Measurements from ENCODE around the gene SUN1. TPM values are rescaled to one million over a fixed set of nuclear protein-coding genes. Genes with fewer than 3 reads are reported as not detected.
A peak's percentile ranks its signal among the peaks of the same experiment; 100 is the strongest.

The SUN1 gene
- total and polyA plus RNA-seq, 2 donors (not counting 1 experiment from before 2014, with no cell fraction given), result 185 to 220 TPM

GRCh38 chr7:816300-816750 is 16.0 kb upstream of the SUN1 start:
- H3K79me2 ChIP-seq (ENCODE audit: control insufficient read depth, insufficient read depth, low read length), result peaks cover 46% of the 10 kb centered on the region
- no peaks in the 10 kb centered on the region for H3K36me3 ChIP-seq (ENCODE audit: control insufficient read depth, insufficient read depth, low read length)
- no peak for TF ChIP-seq EZH2 (IDR thresholded peaks at IDR 0.05; ENCODE audit: low read length, missing control alignments)
- no peak for TF ChIP-seq CTCF (conservative IDR thresholded peaks at IDR 0.05 in 1 of 2, IDR thresholded peaks at IDR 0.05 in 1 of 2; ENCODE audit: low read depth in 1 of 2, low read length in 2 of 2)
- H2AFZ ChIP-seq (ENCODE audit: low read length), result no peak overlapping the region
- H3K4me2 ChIP-seq (ENCODE audit: extremely low read depth, insufficient read depth, low read length), result no peak overlapping the region
- H3K9ac ChIP-seq (ENCODE audit: insufficient read depth, low read length), result peak overlapping the region; percentile 85
- no peaks in the 10 kb centered on the region for H3K9me3 ChIP-seq (ENCODE audit: control insufficient read depth, insufficient read depth, low read depth, low read length)
- H3K27me3 ChIP-seq (ENCODE audit: control insufficient read depth, insufficient read depth, low read length), result no peaks in the 10 kb centered on the region
- H3K4me3 ChIP-seq (replicated peaks in 1 of 4; ENCODE audit: control extremely low read depth in 1 of 4, insufficient read depth in 1 of 4, low read depth in 3 of 4, low read length in 4 of 4), result peak overlapping the region in 2 of 4 experiments; percentile 57
- peaks cover 3% of the 10 kb centered on the region for H4K20me1 ChIP-seq (ENCODE audit: control insufficient read depth, extremely low read depth, insufficient read depth, low read length)
- H3K4me1 ChIP-seq (ENCODE audit: control insufficient read depth, extremely low read depth, insufficient read depth, low read length), result peaks cover 22% of the 10 kb centered on the region
- H3K27ac ChIP-seq (ENCODE audit: insufficient read depth, low read length), result no peak overlapping the region
- peak; percentile 97 for DNase-seq (ENCODE audit: low read depth in 2 of 2)

GRCh38 chr7:816751-817671 is 15.3 kb upstream of the SUN1 start:
- H2AFZ ChIP-seq (ENCODE audit: low read length), result no peak overlapping the region
- H3K9me3 ChIP-seq (ENCODE audit: control insufficient read depth, insufficient read depth, low read depth, low read length), result no peaks in the 10 kb centered on the region
- peak overlapping the region; percentile 67 for H3K4me2 ChIP-seq (ENCODE audit: extremely low read depth, insufficient read depth, low read length)
- peaks cover 53% of the 10 kb centered on the region for H3K79me2 ChIP-seq (ENCODE audit: control insufficient read depth, insufficient read depth, low read length)
- no peaks in the 10 kb centered on the region for H3K27me3 ChIP-seq (ENCODE audit: control insufficient read depth, insufficient read depth, low read length)
- peak in 1 of 2 donors; percentile 47 for DNase-seq (ENCODE audit: low read depth in 2 of 2)
- peaks cover 18% of the 10 kb centered on the region for H3K4me1 ChIP-seq (ENCODE audit: control insufficient read depth, extremely low read depth, insufficient read depth, low read length)
- H3K36me3 ChIP-seq (ENCODE audit: control insufficient read depth, insufficient read depth, low read length), result no peaks in the 10 kb centered on the region
- H3K4me3 ChIP-seq (replicated peaks in 1 of 4; ENCODE audit: control extremely low read depth in 1 of 4, insufficient read depth in 1 of 4, low read depth in 3 of 4, low read length in 4 of 4), result peak overlapping the region; percentile 75 to 87 (median 80)
- H3K27ac ChIP-seq (ENCODE audit: insufficient read depth, low read length), result peak overlapping the region; percentile 79
- TF ChIP-seq EZH2 (IDR thresholded peaks at IDR 0.05; ENCODE audit: low read length, missing control alignments), result no peak
- no peak for TF ChIP-seq CTCF (conservative IDR thresholded peaks at IDR 0.05 in 1 of 2, IDR thresholded peaks at IDR 0.05 in 1 of 2; ENCODE audit: low read depth in 1 of 2, low read length in 2 of 2)
- peaks cover 3% of the 10 kb centered on the region for H4K20me1 ChIP-seq (ENCODE audit: control insufficient read depth, extremely low read depth, insufficient read depth, low read length)
- H3K9ac ChIP-seq (ENCODE audit: insufficient read depth, low read length), result peak overlapping the region; percentile 85

- peak overlapping the region; percentile 31 for H3K27ac ChIP-seq (ENCODE audit: insufficient read depth, low read length)
- H3K9ac ChIP-seq (ENCODE audit: insufficient read depth, low read length), result no peak overlapping the region
- TF ChIP-seq EZH2 (IDR thresholded peaks at IDR 0.05; ENCODE audit: low read length, missing control alignments), result no peak
- peak in 1 of 2 donors; percentile 31 for TF ChIP-seq CTCF (conservative IDR thresholded peaks at IDR 0.05 in 1 of 2, IDR thresholded peaks at IDR 0.05 in 1 of 2; ENCODE audit: low read depth in 1 of 2, low read length in 2 of 2)
- peak; percentile 57 to 75 for DNase-seq (ENCODE audit: low read depth in 2 of 2)
- H3K27me3 ChIP-seq (ENCODE audit: control insufficient read depth, insufficient read depth, low read length), result no peaks in the 10 kb centered on the region
- H3K36me3 ChIP-seq (ENCODE audit: control insufficient read depth, insufficient read depth, low read length), result peaks cover 6% of the 10 kb centered on the region
- H3K9me3 ChIP-seq (ENCODE audit: control insufficient read depth, insufficient read depth, low read depth, low read length), result no peaks in the 10 kb centered on the region
- peaks cover 65% of the 10 kb centered on the region for H3K79me2 ChIP-seq (ENCODE audit: control insufficient read depth, insufficient read depth, low read length)
- H3K4me2 ChIP-seq (ENCODE audit: extremely low read depth, insufficient read depth, low read length), result no peak overlapping the region
- H3K4me1 ChIP-seq (ENCODE audit: control insufficient read depth, extremely low read depth, insufficient read depth, low read length), result peaks cover 18% of the 10 kb centered on the region
- H3K4me3 ChIP-seq (replicated peaks in 1 of 4; ENCODE audit: control extremely low read depth in 1 of 4, insufficient read depth in 1 of 4, low read depth in 3 of 4, low read length in 4 of 4), result peak overlapping the region in 3 of 4 experiments; percentile 75 to 82 (median 79)
- peaks cover 3% of the 10 kb centered on the region for H4K20me1 ChIP-seq (ENCODE audit: control insufficient read depth, extremely low read depth, insufficient read depth, low read length)
- no peak overlapping the region for H2AFZ ChIP-seq (ENCODE audit: low read length)
These were observed 14.1 kb upstream of the SUN1 start for GRCh38 chr7:818031-818699.

Measured in fibroblast of lung (primary cell).